Measurements from ENCODE around the gene CCDC43.
A peak's percentile ranks its signal among the peaks of the same experiment; 100 is the strongest.
"Not testable (repeated sequence)": the region's sequence is repeated elsewhere in the genome, so short reads cannot be mapped to it uniquely, and the experiment has no call there.

Gene CCDC43, protein sequence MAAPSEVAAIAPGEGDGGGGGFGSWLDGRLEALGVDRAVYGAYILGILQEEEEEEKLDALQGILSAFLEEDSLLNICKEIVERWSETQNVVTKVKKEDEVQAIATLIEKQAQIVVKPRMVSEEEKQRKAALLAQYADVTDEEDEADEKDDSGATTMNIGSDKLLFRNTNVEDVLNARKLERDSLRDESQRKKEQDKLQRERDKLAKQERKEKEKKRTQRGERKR

DNA sequence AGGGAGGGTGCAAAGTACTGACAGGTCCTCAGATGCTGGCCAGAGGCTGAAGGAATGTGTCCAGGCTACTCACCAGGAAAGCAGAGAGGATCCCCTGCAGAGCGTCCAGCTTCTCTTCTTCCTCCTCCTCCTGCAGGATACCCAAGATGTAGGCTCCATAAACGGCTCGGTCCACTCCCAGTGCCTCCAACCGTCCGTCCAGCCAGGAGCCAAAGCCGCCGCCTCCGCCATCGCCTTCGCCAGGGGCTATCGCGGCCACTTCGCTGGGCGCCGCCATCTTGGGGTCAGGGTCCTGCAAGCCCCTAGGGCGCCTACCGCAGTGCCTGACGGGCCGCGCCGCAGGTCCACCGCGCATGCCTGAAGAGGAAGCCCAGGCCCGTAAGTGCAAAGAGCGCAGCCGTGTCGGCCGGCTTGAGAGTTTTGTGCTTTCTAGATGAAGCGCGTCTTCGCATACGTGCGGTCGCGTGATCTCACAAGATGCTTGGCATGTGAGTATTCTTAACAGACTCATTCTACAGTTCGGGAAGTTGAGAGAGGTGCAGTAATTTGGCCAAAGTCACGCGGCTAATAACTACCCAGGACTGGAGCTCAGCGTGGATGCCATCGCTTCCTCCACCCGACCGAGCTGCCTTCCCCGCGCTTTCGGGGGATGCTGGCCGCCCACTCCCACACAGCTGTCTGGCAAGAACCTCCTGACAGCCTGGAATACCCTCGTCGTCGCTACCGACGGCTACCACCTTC lies at the start of gene CCDC43:
CCDC43 (minus strand) TSS at position 300 of the 741 bp plus-strand sequence; CDS start at position 277, 23 bp downstream.
- peak; percentile 90 for DNase-seq

DNA sequence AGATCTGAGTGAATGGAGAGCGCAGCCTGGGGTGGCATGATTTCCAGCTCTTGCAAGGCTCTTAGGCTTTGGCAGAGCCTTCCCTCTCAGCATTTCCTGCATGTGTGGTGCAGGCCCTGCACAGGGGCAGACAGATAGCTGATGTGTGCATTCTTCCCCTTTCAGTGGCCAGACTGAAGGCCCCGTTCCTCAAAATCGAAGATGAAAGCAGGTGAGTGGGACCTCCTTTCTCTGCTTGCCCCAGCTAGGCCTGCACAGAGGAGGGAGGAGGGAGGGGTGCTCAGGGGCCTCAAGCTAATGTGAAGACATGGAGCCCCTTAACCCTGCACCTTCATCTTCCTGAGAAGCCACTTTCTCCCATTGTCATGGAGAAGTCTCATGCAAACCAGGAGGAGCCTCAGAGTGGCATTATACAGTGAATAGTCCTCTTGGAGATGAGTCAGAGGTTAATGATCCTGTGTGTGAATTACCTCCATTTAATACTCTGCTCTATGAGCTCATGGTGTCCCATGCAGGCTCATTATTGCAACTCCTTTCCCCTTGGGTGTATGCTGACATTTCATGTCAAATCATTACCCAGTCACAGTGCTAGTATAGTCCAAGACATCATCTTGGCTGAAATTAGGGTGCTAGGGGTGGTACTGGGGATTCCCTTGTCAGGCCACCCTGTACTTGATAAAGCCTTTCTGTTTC lies 48.8 kb upstream of the CCDC43 start:
- DNase-seq: no peak

DNA sequence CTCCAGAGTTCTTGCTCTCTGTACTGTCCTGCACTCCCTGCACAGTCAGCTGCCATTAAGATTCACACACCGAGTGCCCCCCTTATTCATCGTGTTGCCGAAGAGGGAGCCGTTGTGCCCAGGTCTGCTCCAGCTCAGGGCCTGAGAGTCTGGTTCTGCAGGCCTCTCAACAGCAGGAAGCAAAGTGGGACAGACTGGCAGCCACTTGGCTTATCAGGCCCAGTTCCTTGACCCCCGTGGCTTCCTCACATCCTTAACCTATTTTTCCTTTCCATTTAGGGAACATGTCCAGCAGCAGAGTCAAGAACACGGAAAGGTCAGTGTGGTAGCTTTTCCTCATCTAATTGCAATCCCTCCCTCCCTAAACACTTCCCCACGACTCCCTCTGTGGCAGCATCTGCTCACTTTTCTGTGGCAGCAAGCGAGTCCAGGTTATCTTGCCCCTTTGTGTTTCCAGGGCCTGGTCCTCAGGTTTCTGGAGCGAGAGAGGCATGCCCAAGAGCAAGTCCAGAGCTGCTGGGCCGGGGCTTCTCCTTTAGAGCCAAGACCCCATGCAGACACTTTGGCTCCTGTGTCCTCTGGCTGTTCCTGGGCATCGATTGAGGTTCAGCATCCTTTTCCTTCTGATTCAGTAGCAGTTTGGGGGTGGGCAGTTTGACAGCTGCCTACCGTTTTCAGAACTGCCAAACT lies 47.1 kb upstream of the CCDC43 start:
- DNase-seq: no peak

DNA sequence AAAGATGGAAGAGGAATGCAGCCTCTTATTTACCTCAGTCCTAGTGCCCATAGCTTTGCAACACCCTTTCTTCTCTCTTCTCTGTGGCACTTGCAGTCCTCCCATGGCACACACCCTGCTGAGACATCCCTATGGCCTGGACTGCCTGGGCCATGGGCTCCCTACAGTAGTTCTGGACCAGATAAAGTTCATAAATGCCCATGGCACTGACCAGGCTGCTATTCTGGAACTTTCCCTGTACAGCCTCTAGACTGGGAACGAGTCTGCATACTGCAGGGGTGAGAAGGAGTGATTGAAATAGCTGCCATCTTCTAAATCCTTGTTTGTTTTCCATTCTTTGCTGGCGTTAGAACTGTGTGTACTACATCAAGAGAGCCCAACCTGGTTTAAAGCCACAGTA lies 44.7 kb upstream of the CCDC43 start:
- no peak for DNase-seq

DNA sequence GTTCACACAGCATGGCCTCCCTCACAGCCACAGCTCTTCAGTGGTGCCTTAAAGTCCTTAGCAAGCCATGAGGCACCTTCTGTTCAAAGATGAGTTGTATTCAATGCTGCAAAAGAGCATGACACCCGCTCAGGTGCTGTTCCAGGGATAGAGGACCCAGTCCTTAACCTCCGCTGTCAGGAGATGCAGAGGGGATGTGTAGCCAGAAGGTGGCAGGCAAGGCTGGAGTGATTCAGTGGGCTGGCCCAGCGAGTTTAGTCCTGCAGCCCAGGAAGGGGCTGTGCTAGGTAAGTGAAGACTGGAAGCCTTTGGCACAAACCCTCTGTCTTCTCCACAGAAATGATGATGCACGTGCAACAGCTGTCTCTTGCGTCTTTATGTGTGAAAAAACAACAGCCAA lies 44.2 kb upstream of the CCDC43 start:
- no peak for DNase-seq

DNA sequence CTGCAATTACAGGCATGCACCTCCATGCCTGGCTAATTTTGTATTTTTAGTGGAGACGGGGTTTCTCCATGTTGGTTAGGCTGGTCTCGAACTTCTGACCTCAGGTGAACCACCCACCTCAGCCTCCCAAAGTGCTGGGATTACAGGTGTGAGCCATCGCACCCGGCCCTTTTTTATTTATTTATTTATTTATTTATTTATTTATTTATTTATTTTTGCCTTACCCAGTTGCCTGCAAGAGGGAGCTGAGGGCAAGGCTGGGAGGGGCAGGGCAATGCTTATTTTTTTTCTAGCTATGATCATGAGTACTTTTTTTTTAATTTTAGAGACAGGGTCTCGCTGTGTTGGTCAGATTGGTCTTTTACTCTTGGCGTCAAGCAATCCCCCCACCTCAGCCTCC lies 36.5 kb upstream of the CCDC43 start:
- not testable (repeated sequence) for DNase-seq

DNA sequence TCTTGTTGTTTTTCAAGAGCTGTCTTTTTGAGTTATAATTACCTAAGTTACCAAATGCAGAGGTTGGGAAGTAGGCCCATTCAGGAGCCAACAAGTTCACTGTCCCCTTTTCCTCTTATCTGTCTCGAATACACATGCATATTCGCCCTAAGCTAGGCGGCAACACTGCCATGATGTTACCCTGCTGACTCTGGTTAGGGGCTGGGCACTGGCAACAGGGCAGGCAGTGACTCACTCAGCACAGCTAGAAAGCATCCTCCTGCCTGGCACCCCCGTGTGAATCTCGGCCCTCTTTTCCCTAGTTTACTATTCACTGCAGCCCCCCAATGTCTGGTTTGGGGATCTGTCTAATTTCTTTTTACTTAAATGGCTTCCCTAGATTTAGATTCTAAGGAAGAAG lies 32.7 kb upstream of the CCDC43 start:
- DNase-seq: no peak

DNA sequence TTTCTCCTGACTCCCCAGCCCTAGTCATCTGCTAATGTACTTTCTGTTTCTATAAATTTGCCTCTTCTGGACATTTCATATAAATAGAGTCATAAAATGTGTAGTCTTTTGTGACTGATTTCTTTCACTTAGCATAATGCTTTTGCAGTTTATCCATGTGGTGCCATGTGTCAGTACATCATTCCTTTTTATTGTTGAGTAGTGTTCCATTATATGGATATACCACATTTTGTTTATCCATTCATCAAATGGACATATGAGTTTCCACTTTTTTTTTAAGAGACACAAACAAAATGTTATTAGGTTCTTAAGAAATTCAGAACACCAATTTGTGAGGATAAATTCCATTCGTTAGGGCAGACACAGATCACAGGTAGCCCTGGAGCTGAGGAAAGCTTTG lies 29.9 kb upstream of the CCDC43 start:
- DNase-seq: no peak

DNA sequence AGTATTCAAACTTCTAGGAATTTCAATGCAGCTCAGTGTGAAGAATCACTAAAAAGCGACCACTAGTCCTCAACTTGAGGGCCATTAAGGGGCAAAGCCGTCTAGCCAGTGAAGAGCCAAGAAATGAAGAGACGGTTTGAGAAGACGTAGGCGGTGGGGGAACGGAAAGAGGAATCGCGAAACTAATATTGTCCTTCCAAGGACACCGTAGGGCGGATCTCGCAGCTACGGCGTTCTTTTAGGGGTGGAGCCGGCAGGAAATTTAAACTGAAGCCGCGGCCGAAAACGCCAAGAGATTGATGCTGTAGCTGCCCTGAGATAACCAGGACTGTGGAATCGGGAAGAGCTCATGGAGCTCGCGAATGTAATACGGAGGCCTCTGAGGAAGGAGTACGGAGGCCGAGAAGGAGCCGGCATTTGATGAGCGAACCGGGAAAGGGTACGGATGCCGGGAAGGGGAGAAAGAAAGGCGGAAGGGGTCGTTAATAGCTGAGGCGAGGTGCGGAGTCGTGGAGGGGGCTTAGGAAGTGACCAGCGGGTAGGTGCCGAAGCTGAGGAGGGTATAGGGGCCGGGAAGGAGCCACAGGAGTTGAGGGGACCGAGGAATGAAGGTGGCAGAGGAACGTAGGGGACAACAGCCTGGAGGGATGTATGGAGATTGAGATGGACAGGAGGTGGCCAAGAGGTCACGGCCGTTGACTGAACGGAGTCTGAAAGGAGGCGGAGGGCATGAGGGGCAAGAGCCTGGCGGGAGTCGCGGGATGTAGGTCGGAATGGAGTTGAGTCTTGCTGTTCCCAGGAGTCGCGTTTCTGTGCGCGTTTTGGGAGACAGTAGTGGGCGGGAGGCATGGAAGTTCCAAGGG lies 19.1 kb upstream of the CCDC43 start, which contains the start of gene DBF4B:
DBF4B (plus strand) TSS at position 265 of the 863 bp plus-strand sequence; CDS start at position 421, 156 bp downstream.
- peak; percentile 72 for DNase-seq

DNA sequence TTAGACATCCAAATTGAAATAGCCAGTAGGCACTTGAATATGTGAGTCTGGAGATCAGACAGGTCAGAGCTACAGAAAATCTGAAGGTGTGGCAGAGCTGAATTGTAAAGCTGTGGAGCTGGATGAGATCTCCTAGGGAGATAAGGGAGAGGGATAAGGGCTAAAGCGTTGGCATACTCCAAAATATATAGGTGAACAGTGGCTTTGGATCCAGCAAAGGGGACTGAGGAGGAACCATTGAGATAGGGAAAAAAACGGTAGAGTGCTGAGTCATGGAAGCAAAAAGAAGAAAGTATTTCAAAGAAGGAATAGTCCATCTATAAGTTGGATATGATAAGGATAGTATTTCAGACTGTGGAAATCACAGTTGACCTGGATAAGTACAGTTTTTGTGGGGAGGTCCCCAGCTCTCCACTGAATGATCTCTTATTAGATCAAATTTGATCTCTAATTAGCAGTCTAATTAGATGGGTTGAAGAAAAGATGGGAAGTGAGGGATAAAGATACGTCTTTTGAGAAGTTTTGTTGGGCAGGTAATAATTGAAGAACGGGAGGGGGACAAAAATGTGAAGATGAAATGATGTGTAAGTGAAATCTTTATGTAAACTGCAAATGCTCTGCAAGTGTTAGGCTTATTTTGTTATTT lies 18.3 kb upstream of the CCDC43 start:
- no peak for DNase-seq

DNA sequence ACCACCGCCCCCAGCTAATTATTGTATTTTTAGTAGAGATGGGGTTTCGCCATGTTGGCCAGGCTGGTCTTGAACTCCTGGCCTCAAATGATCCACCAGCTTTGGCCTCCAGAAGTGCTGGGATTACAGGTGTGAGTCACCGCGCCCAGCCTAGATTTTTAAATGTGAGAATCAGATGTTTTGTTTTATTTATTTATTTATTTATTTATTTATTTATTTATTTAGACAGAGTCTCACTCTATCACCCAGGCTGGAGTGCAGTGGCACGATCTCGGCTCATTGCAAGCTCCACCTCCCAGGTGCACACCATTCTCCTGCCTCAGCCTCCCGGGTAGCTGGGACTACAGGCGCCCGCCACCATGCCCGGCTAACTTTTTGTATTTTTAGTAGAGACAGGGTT lies 10.7 kb upstream of the CCDC43 start:
- not testable (repeated sequence) for DNase-seq

DNA sequence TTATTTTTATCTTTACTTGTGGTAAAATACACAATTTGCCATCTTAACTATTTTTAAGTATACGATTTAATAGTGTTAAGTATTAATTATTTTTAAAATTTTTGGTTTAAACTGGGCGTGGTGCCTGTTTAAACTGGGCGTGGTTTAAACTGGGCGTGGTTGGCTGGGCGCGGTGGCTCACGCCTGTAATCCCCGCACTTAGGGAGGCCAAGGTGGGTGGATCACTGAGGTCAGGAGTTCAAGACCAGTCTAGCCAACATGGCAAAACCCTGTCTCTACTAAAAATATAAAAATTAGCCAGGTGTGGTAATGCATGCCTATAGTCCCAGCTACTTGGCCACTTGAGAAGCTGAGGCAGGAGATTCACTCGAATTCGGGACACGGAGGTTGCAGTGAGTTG lies 4.0 kb upstream of the CCDC43 start:
- no peak for DNase-seq

DNA sequence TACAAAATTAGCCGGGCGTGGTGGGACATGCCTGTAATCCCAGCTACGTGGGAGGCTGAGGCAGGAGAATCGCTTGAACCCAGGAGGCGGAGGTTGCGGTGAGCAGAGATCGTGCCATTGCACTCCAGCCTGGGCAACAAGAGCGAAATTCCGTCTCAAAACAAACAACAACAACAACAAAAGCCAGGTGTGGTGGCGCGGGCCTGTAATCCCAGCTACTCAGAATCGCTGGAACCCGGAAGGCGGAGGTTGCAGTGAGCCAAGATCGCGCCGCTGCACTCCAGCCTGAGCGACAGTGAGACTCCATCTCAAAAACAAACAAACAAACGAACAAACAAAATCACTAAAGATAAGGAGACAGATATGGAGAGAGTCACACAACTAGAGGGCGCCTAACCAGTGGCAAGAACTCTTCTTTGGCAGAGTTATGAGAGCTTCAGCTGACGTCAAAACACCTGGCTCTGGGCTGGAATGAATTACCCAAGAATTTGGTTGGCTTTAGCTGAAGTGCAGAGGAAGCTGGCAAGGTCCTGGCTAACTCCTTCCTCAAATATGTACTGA lies 1.2 kb upstream of the CCDC43 start:
- not testable (repeated sequence) for DNase-seq

DNA sequence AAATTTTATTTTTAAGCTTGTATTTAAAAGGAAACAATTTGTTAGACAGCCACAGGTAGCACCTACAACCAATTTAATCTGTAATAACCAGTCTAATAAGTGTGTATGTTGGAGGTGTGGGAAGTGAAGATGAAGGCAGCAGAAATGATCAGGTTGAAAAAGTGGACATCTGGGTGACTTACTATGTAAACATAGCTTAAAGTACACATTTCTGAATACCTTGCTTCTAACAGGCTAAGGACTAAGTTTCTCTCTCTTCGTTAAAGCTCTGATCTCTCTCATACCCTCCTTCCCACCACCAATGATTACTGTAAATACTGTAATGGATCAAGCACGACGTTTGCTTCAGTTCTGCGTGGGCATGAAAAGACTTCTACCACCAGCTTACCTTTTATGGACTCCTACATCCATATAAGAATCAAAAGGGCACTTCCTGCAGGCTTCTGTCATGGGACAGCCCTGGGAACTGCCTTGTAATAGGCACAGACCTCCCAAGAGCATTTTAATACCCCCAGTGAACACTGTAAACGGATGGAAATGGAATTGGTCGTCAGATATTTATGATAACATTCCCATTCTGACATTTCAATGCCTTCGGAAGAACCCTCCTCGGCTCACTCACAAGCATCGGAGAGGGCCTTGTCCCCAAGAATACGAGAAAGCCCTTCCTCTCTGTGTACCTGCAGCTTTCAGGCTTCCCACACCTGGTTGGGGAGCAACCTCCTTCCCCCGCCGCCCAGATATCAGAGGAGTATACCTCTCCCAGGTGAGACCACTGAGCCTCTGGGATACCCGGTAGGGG lies 700 bp downstream of the CCDC43 start:
- DNase-seq: no peak

DNA sequence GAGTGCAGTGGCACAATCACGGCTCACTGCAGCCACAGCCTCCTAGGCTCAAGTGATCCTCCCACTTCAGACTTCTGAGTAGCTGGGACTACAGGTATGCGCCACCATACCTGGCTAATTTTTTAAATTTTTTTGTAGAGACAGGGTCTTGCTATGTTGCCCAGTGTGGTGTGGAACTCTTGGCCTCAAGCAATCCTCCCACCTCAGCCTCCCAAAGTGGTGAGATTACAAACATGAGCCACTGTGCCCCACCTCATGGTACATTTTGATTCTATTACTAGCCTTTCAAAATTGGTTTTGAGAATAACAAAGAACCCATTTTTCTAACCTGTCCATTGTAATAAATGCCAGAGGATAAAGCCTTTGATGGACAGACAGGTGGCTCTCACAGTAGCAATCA lies 1.4 kb downstream of the CCDC43 start:
- DNase-seq: no peak

DNA sequence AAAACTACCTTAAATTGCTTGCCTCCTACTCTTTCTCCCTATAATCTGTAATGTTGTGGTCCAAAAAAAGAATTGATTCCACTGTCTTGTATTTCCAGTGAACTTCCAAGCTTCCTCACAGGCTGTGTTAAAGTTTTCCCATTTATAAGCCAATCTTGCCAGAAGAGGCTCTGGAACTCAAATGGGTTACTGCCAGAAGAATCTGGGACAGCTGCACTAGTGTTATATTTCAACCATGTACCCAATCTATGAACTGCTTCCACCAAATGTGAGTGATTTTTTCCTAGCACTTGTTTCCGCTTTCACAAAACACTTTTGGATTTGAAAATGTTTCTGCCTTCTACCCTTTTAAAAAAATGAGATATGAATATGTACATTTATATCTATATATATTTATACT lies 1.8 kb downstream of the CCDC43 start:
- no peak for DNase-seq

DNA sequence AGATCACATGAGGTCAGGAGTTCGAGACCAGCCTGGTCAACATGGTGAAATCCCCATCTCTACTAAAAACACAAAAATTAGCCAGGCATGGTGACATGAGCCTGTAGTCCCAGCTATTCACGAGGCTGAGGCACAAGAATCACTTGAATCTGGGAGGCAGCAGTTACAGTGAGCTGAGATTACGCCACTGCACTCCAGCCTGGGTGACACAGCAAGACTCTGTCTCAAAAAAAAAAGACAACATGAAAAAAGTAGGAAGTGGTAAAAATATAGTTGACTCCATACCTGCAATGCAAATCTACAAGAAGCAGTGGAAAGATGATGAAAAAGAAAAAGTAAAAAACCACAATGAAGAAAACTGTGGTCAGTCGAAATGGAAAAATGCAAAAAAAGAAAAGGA lies 6.3 kb downstream of the CCDC43 start:
- not testable (repeated sequence) for DNase-seq

DNA sequence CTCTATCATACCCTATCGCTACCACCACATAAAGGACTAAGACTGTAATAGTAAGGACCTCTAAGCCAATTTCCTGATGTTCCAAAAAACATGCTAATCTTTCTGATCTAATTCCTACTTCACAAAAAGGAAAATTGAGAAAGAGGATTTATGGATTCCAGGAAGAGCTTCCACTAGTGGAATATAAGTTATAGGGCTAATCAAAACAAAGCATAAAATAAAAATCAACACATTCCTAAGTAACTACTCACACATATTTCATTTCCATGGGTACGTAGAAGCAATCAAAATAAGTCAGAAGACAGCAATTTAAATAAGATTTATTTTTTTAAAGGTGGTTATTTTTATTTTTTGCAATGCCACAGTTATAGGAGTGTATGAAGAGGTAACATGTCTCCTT lies 12.4 kb downstream of the CCDC43 start:
- no peak for DNase-seq

DNA sequence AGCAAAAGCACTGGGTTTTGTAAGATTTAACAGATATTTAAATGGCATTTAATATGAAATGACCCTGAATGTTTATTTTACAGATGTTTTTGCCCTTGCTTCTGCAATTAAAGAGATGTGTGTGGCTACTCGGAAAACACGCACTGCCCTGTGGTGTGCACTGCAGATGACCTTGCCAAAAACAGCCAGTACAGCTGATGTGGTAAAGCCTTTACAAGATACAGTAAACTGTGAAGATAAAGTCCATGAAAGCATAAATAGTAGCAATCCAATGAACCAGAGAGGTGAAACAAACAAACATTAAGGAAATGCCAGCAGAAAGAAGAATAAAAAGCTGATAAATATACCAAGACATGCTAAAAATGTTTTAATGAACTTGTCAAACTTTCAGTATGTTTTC lies 15.7 kb downstream of the CCDC43 start:
- DNase-seq: no peak

DNA sequence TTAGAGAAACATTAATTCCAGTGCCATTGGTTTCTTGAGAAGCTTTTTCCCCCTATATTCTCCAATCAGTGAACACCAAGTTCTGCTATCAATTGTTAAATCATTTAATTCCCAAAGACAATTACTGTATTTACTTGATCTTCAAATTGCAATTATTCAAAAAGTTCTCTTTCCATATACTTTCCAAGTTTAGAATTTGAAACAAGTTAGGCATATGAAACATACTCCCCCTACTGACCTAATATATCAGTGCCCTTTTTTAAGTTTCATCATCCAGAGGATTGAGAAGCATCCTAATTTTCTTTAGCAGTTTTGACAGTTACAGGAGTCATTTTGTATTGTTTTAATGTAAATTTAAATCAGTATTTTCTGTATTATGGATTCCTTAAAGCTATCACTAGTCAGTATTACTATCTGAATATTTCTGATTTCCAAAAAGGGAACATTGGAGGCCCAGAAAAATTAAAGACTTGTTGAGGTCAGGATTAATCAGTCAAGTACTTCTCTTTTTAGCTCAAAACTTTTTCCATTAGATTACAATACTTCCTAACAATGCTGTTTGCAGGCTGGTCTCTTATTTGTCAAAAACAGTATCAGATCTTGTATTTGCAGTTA lies 17.0 kb downstream of the CCDC43 start:
- DNase-seq: no peak

All from DMS79 (cell line).